ENCODE data around the gene CCN6.

DNA sequence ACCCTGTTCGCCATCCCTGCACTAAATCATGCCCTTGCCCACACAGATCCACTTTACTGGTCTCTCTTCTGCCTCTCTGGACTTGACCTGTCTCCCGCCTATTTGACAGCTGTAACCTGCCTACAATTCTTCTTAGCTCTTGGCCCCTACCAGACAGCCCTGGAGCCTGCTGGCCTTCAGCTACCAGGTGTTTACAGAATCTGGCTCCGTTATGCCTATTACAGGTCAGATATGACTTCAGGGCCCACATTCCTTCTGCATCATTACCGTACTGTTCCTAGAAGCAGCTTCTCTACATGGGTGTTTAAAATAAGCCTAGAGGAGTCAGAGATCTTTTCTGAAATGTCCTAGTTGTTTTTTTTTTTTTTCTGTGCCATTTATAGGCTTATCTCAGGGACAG, 45.4 kb upstream of the CCN6 start:
- TF ChIP-seq, protein P1, sequence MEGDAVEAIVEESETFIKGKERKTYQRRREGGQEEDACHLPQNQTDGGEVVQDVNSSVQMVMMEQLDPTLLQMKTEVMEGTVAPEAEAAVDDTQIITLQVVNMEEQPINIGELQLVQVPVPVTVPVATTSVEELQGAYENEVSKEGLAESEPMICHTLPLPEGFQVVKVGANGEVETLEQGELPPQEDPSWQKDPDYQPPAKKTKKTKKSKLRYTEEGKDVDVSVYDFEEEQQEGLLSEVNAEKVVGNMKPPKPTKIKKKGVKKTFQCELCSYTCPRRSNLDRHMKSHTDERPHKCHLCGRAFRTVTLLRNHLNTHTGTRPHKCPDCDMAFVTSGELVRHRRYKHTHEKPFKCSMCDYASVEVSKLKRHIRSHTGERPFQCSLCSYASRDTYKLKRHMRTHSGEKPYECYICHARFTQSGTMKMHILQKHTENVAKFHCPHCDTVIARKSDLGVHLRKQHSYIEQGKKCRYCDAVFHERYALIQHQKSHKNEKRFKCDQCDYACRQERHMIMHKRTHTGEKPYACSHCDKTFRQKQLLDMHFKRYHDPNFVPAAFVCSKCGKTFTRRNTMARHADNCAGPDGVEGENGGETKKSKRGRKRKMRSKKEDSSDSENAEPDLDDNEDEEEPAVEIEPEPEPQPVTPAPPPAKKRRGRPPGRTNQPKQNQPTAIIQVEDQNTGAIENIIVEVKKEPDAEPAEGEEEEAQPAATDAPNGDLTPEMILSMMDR (IDR thresholded peaks at IDR 0.05; ENCODE audit: low read depth, low read length, missing input control), result no peak
- TF ChIP-seq EGR1 (IDR thresholded peaks at IDR 0.05; ENCODE audit: low read depth in 2 of 2) (no peak), RAD21 (IDR thresholded peaks at IDR 0.05) (no peak), TAF1 (conservative IDR thresholded peaks at IDR 0.05) (no peak)

Measured in liver (tissue), 3 donors.